Measurements from ENCODE around the gene LLGL1.

The LLGL1 gene

DNA sequence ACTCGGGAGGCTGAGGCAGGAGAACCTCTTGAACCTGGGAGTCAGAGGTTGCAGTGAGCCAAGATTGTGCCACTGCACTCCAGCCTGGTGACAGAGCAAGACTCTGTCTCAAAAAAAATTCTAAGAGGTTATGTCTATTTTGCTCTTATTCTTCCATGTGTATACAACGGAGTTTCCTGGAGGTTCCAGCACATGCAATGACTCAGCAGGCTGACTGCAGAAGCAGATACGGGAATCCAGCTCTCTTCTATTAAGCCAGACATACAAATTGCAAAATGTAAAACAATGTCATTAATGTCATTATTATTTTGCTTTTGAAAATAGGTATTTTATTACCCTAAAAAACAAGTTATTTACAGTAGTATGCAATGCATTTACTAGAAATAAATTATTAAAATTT, 53.4 kb downstream of the LLGL1 start:
- no peak for DNase-seq

DNA sequence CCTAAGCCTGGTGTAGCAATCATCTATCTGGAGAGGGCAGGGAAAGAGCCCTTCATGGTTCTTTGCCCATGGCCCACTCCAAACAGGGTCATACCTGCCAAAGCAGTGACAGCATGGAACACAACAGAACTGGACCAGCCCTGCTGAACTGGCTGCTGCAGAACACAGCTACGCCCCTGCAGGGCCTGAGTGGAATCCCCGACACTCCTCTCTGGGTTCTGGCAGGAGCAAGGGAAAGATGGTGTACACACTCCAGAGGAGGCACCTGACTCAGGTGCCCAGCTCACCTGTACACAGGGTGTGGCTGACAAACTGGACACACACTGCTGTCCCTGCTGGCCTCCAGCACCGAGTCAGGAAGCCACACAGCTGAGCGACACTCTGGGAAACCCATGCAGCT, 54.8 kb downstream of the LLGL1 start:
- no peak for DNase-seq

GRCh38 chr17:18280766-18281371, 55.4 kb downstream of the LLGL1 start:
- no peak for DNase-seq

GRCh38 chr17:18281788-18282187, 56.4 kb downstream of the LLGL1 start:
- no peak for DNase-seq

- no peak for DNase-seq
Observed at GRCh38 chr17:18285296-18285695, 59.9 kb downstream of the LLGL1 start.

- DNase-seq, result no peak
Observed at GRCh38 chr17:18291718-18292540, 66.5 kb downstream of the LLGL1 start.
